Karpas-422 (cell line): Measurements from ENCODE around the gene NRK. TPM values are rescaled to one million over a fixed set of nuclear protein-coding genes. Genes with fewer than 3 reads are reported as not detected.
"Not testable (repeated sequence)": the region's sequence is repeated elsewhere in the genome, so short reads cannot be mapped to it uniquely, and the experiment has no call there.

Source experiments
- DNase-seq: peaks from one replicate; pipeline ENCODE4 v3.0.0-alpha.2; 2015
- H2AFZ ChIP-seq: fragments of 200-600 bp; sonication (generic); 2 replicates; pipeline ENCODE4 v1.6.1; 2014; ENCODE audit warnings: antibody characterized with exemption, low read length, mixed read lengths
- H3K27ac ChIP-seq: fragments of 200-600 bp; sonication (generic); 2 replicates; pipeline ENCODE4 v1.5.1; 2014; ENCODE audit warnings: mild to moderate bottlenecking, low read length, moderate library complexity
- H3K27me3 ChIP-seq: fragments of 200-600 bp; sonication (generic); 2 replicates; pipeline ENCODE4 v1.6.1; 2014; ENCODE audit warnings: low read length, mixed read lengths
- H3K36me3 ChIP-seq: fragments of 200-600 bp; sonication (generic); 2 replicates; pipeline ENCODE4 v1.6.1; 2014; ENCODE audit warnings: low read length, mixed read lengths; ENCODE audit not compliant: insufficient read depth
- H3K4me1 ChIP-seq: fragments of 200-600 bp; sonication (generic); 2 replicates; pipeline ENCODE4 v1.6.1; 2014; ENCODE audit warnings: mild to moderate bottlenecking, low read length, mixed read lengths
- H3K4me2 ChIP-seq: fragments of 200-600 bp; sonication (generic); 2 replicates; pipeline ENCODE4 v1.6.1; 2014; ENCODE audit warnings: low read length, low read depth, mild to moderate bottlenecking; ENCODE audit not compliant: poor library complexity, severe bottlenecking
- H3K4me3 ChIP-seq: fragments of 200-600 bp; sonication (generic); 2 replicates; pipeline ENCODE4 v1.5.1; 2014; ENCODE audit warnings: mild to moderate bottlenecking, antibody characterized with exemption, low read length, mixed read lengths
- H3K79me2 ChIP-seq: fragments of 200-600 bp; sonication (generic); 2 replicates; pipeline ENCODE4 v1.6.1; 2014; ENCODE audit warnings: mild to moderate bottlenecking, low read length, mixed read lengths
- H3K9ac ChIP-seq: fragments of 200-600 bp; sonication (generic); 2 replicates; pipeline ENCODE4 v1.6.0; 2014; ENCODE audit warnings: low read length
- H3K9me2 ChIP-seq: fragments of 200-600 bp; sonication (generic), shearing (Covaris generic); replicated peaks from 2 replicates; pipeline ENCODE4 v1.6.0; 2014; ENCODE audit warnings: mild to moderate bottlenecking, low read length, moderate library complexity; ENCODE audit not compliant: insufficient read depth
- H3K9me3 ChIP-seq: fragments of 300-700, 200-600 bp; sonication (generic); 2 replicates; pipeline ENCODE4 v1.6.1; 2014; ENCODE audit warnings: low read length, mixed read lengths
- H4K20me1 ChIP-seq: fragments of 200-600 bp; sonication (generic); 2 replicates; pipeline ENCODE4 v1.6.1; 2014; ENCODE audit warnings: mild to moderate bottlenecking, antibody characterized with exemption, low read length, low read depth; ENCODE audit not compliant: insufficient read depth
- total RNA-seq: library from RNA; depleted of rRNA; stranded (reverse); fragments of >200 nt; shearing (Covaris generic); gene quantifications from 2 replicates; pipeline ENCODE4 v1.2.3, GENCODE V29; 2014; ENCODE audit warnings: low replicate concordance

Gene NRK
- total RNA-seq, 1 experiment from 2014 or later, result not detected

GRCh38 chrX:105820247-105820646 lies 2.1 kb upstream of the NRK start:
- Histone ChIP-seq H3K4me2 (no peak overlapping the region), H4K20me1 (no peaks in the 10 kb centered on the region), H2AFZ (no peak overlapping the region), H3K4me3 (no peak overlapping the region), H3K27ac (no peak overlapping the region), H3K9ac (no peak overlapping the region), H3K27me3 (no peaks in the 10 kb centered on the region), H3K79me2 (no peaks in the 10 kb centered on the region), H3K9me3 (peaks cover 7% of the 10 kb centered on the region), H3K36me3 (no peaks in the 10 kb centered on the region), H3K4me1 (no peaks in the 10 kb centered on the region), H3K9me2 (no peaks in the 10 kb centered on the region; the same call in 1 of the 2 replicates)
- DNase-seq, result no peak

GRCh38 chrX:105821471-105822121 lies 743 bp upstream of the NRK start:
- H3K79me2 ChIP-seq, result no peaks in the 10 kb centered on the region
- no peak overlapping the region for H3K4me3 ChIP-seq
- no peaks in the 10 kb centered on the region for H3K4me1 ChIP-seq
- H3K4me2 ChIP-seq, result no peak overlapping the region
- H2AFZ ChIP-seq, result no peak overlapping the region
- no peak overlapping the region for H3K27ac ChIP-seq
- no peaks in the 10 kb centered on the region for H3K27me3 ChIP-seq
- H3K9me2 ChIP-seq, result no peaks in the 10 kb centered on the region; the same call in 1 of the 2 replicates
- H4K20me1 ChIP-seq, result no peaks in the 10 kb centered on the region
- H3K9ac ChIP-seq, result no peak overlapping the region
- DNase-seq, result no peak
- H3K36me3 ChIP-seq, result no peaks in the 10 kb centered on the region
- H3K9me3 ChIP-seq, result peaks cover 7% of the 10 kb centered on the region

- Histone ChIP-seq H4K20me1 (no peaks in the 10 kb centered on the region), H3K4me2 (no peak overlapping the region), H3K4me1 (no peaks in the 10 kb centered on the region), H3K79me2 (no peaks in the 10 kb centered on the region), H3K4me3 (no peak overlapping the region), H3K27me3 (no peaks in the 10 kb centered on the region), H3K9me3 (peaks cover 7% of the 10 kb centered on the region), H3K9ac (no peak overlapping the region), H3K36me3 (no peaks in the 10 kb centered on the region), H2AFZ (no peak overlapping the region), H3K27ac (no peak overlapping the region), H3K9me2 (no peaks in the 10 kb centered on the region; the same call in 1 of the 2 replicates)
- no peak for DNase-seq
These were observed 735 bp downstream of the NRK start for GRCh38 chrX:105823092-105823455.

GRCh38 chrX:105829011-105829410 lies 6.7 kb downstream of the NRK start:
- peaks cover 4% of the 10 kb centered on the region; the same call in 1 of the 2 replicates for H3K9me3 ChIP-seq
- H3K36me3 ChIP-seq, result no peaks in the 10 kb centered on the region
- H3K27ac ChIP-seq, result no peak overlapping the region
- H3K4me2 ChIP-seq, result no peak overlapping the region
- DNase-seq, result no peak
- no peak overlapping the region for H3K4me3 ChIP-seq
- H3K27me3 ChIP-seq, result no peaks in the 10 kb centered on the region
- H3K79me2 ChIP-seq, result no peaks in the 10 kb centered on the region
- no peak overlapping the region for H3K9ac ChIP-seq
- H4K20me1 ChIP-seq, result no peaks in the 10 kb centered on the region
- no peak overlapping the region for H2AFZ ChIP-seq
- H3K4me1 ChIP-seq, result no peaks in the 10 kb centered on the region
- H3K9me2 ChIP-seq, result no peaks in the 10 kb centered on the region

GRCh38 chrX:105837232-105837631 lies 14.9 kb downstream of the NRK start:
- no peak for DNase-seq

GRCh38 chrX:105845631-105846030 lies 23.3 kb downstream of the NRK start:
- H3K4me2 ChIP-seq, result no peak overlapping the region

More at GRCh38 chrX:105837232-105837631, 14.9 kb downstream of the NRK start:
- Histone ChIP-seq H3K36me3 (no peaks in the 10 kb centered on the region), H3K9me2 (no peaks in the 10 kb centered on the region), H3K9ac (no peak overlapping the region), H4K20me1 (no peaks in the 10 kb centered on the region), H3K27me3 (no peaks in the 10 kb centered on the region), H3K9me3 (no peaks in the 10 kb centered on the region), H3K79me2 (no peaks in the 10 kb centered on the region), H3K27ac (no peak overlapping the region), H2AFZ (no peak overlapping the region), H3K4me2 (no peak overlapping the region), H3K4me3 (no peak overlapping the region), H3K4me1 (no peaks in the 10 kb centered on the region)

GRCh38 chrX:105850100-105850499 lies 27.8 kb downstream of the NRK start:
- not testable (repeated sequence) for H3K79me2 ChIP-seq, H3K9me3 ChIP-seq, H3K9me2 ChIP-seq, H3K36me3 ChIP-seq, H3K4me2 ChIP-seq, H3K4me3 ChIP-seq, H3K27me3 ChIP-seq, DNase-seq, H3K9ac ChIP-seq, H3K27ac ChIP-seq, H2AFZ ChIP-seq, H4K20me1 ChIP-seq, H3K4me1 ChIP-seq

More at GRCh38 chrX:105845631-105846030, 23.3 kb downstream of the NRK start:
- H3K9ac ChIP-seq, result no peak overlapping the region
- H4K20me1 ChIP-seq, result no peaks in the 10 kb centered on the region
- no peaks in the 10 kb centered on the region for H3K27me3 ChIP-seq
- H3K9me2 ChIP-seq, result no peaks in the 10 kb centered on the region
- DNase-seq, result no peak
- H3K4me1 ChIP-seq, result no peaks in the 10 kb centered on the region
- H2AFZ ChIP-seq, result no peak overlapping the region
- H3K79me2 ChIP-seq, result no peaks in the 10 kb centered on the region
- H3K36me3 ChIP-seq, result no peaks in the 10 kb centered on the region
- no peak overlapping the region for H3K27ac ChIP-seq
- no peak overlapping the region for H3K4me3 ChIP-seq
- H3K9me3 ChIP-seq, result no peaks in the 10 kb centered on the region

- Histone ChIP-seq H3K36me3 (no peaks in the 10 kb centered on the region), H4K20me1 (no peaks in the 10 kb centered on the region), H3K27me3 (0 out of 2 replicates have a peak, but pooled peaks cover 2% of the 10 kb centered on the region), H3K4me3 (no peak overlapping the region), H3K27ac (no peak overlapping the region), H3K4me1 (no peaks in the 10 kb centered on the region), H3K79me2 (no peaks in the 10 kb centered on the region), H2AFZ (no peak overlapping the region), H3K9me2 (no peaks in the 10 kb centered on the region), H3K4me2 (no peak overlapping the region), H3K9me3 (no peaks in the 10 kb centered on the region), H3K9ac (no peak overlapping the region)
- no peak for DNase-seq
These were observed 43.4 kb downstream of the NRK start for GRCh38 chrX:105865709-105866108.
